Gastrocnemius medialis (tissue), 4 donors: ENCODE measurements around the gene TBX15.

Experiments
- CTCF ChIP-seq, 5 experiments: fragments of 450-650 bp in 3 of 5; fragments of 200-600 bp in 2 of 5; sonication (generic) in 2 of 5; IDR thresholded peaks in 4 of 5; conservative IDR thresholded peaks in 1 of 5; 1 replicate in 4 of 5; 2 replicates in 1 of 5; pipeline ENCODE4 v1.5.1; 2016 to 2019; ENCODE audit warnings: antibody characterized with exemption in 5 of 5, mild to moderate bottlenecking in 3 of 5, moderate library complexity in 3 of 5
- POLR2A ChIP-seq, 2 donors: fragments of 450-650 bp; IDR thresholded peaks; one replicate each; pipeline ENCODE4 v1.6.1; 2017; ENCODE audit warnings: antibody characterized with exemption in 2 of 2, mild to moderate bottlenecking in 2 of 2, moderate library complexity in 2 of 2

GRCh38 chr1:118934706-118935105 is 53.4 kb downstream of the TBX15 start:
- TF ChIP-seq CTCF (IDR thresholded peaks at IDR 0.05 in 4 of 5, conservative IDR thresholded peaks at IDR 0.05 in 1 of 5) (no peak), POLR2A (IDR thresholded peaks at IDR 0.05) (no peak)
